GM21526 (cell line): ENCODE results near the gene TBR1.

Experiments
- ATAC-seq: cut with Tn5 transposase; IDR thresholded peaks from one replicate; pipeline ENCODE4 v1.9.1; 2021; ENCODE audit warnings: moderate library complexity; ENCODE audit not compliant: unreplicated experiment, low FRiP score

TBR1 gene

GRCh38 chr2:161426455-161426921 is 10.4 kb downstream of the TBR1 start:
- no peak for ATAC-seq

GRCh38 chr2:161426922-161427663 is 11.0 kb downstream of the TBR1 start:
- no peak for ATAC-seq

- ATAC-seq = no peak
Observed at GRCh38 chr2:161427664-161428587, 11.8 kb downstream of the TBR1 start.

GRCh38 chr2:161430386-161430785 is 14.3 kb downstream of the TBR1 start:
- ATAC-seq = no peak

- ATAC-seq = no peak
Observed at GRCh38 chr2:161432107-161432506, 16.0 kb downstream of the TBR1 start.

GRCh38 chr2:161434118-161434517 is 18.0 kb downstream of the TBR1 start:
- no peak for ATAC-seq

GRCh38 chr2:161436411-161436810 is 20.3 kb downstream of the TBR1 start:
- ATAC-seq = no peak

GRCh38 chr2:161438598-161438997 is 22.5 kb downstream of the TBR1 start:
- no peak for ATAC-seq

GRCh38 chr2:161445097-161445496 is 29.0 kb downstream of the TBR1 start:
- ATAC-seq = no peak

GRCh38 chr2:161448431-161448830 is 32.3 kb downstream of the TBR1 start:
- no peak for ATAC-seq

GRCh38 chr2:161471631-161472030 is 55.5 kb downstream of the TBR1 start:
- no peak for ATAC-seq

GRCh38 chr2:161474920-161475319 is 58.8 kb downstream of the TBR1 start:
- ATAC-seq = no peak
